Vagina (tissue), 2 donors: ENCODE data around the gene CARS2. TPM values are rescaled to one million over a fixed set of nuclear protein-coding genes. Genes with fewer than 3 reads are reported as not detected.

Source experiments
- DNase-seq, 2 donors: peaks; one replicate each; pipeline ENCODE4 v3.0.0-alpha.2; 2017; ENCODE audit errors: extremely low spot score in 2 of 2
- H3K27ac ChIP-seq: fragments of 200-600 bp; sonication (generic); one replicate; pipeline ENCODE4 v1.5.1; 2019
- H3K27me3 ChIP-seq: fragments of 200-600 bp; sonication (generic); one replicate; pipeline ENCODE4 v1.5.1; 2019
- H3K36me3 ChIP-seq, 2 donors: fragments of 200-600 bp; sonication (generic); one replicate each; pipeline ENCODE4 v1.5.1; 2017 to 2019
- H3K4me1 ChIP-seq: fragments of 200-600 bp; sonication (generic); one replicate; pipeline ENCODE4 v1.5.1; 2019
- H3K4me3 ChIP-seq, 2 donors: fragments of 200-600 bp; sonication (generic); 1 replicate in 1 of 2; 2 replicates in 1 of 2; pipeline ENCODE4 v1.5.1; 2016 to 2019
- H3K9me3 ChIP-seq: fragments of 200-600 bp; sonication (generic); one replicate; pipeline ENCODE4 v1.5.1; 2019
- CTCF ChIP-seq, 3 experiments: fragments of 450-650 bp in 2 of 3; fragments of 200-600 bp in 1 of 3; sonication (generic) in 1 of 3; IDR thresholded peaks; one replicate each; pipeline ENCODE4 v1.5.1; 2017 to 2019; ENCODE audit warnings: antibody characterized with exemption in 3 of 3, mild to moderate bottlenecking in 2 of 3, moderate library complexity in 2 of 3
- POLR2A ChIP-seq, 2 donors: fragments of 450-650 bp; IDR thresholded peaks; one replicate each; pipeline ENCODE4 v1.6.1; 2017; ENCODE audit warnings: antibody characterized with exemption in 2 of 2, mild to moderate bottlenecking in 2 of 2, moderate library complexity in 2 of 2
- POLR2AphosphoS5 ChIP-seq, 2 donors: sonication (generic); formaldehyde crosslinking; IDR thresholded peaks; one replicate each; pipeline ENCODE4 v1.9.0; 2017; ENCODE audit warnings: antibody characterized with exemption in 2 of 2, mild to moderate bottlenecking in 2 of 2, low read depth in 1 of 2; ENCODE audit not compliant: insufficient read depth in 1 of 2
- intact Hi-C: fragments of 100-400 bp; cut with DNase I; formaldehyde crosslinking; loops from one replicate; pipeline ENCODE4 v1.15.1; 2023
- total RNA-seq: library from RNA; depleted of rRNA; stranded (reverse); fragments of >200 nt; gene quantifications from one replicate; pipeline ENCODE4 v1.2.3, GENCODE V29; 2016

Gene CARS2
- total RNA-seq, 1 donor from 2014 or later: 65.1 TPM

- Histone ChIP-seq H3K4me3 (no peak overlapping the region), H3K4me1 (no peaks in the 10 kb centered on the region), H3K27ac (no peak overlapping the region), H3K9me3 (no peaks in the 10 kb centered on the region), H3K27me3 (no peaks in the 10 kb centered on the region), H3K36me3 (peaks cover 0 to 21% of the 10 kb centered on the region in 2 donors)
- intact Hi-C loops: no loop called here
- no peak for DNase-seq
- no peak for TF ChIP-seq POLR2A (IDR thresholded peaks at IDR 0.05)
- no peak for TF ChIP-seq POLR2AphosphoS5 (IDR thresholded peaks at IDR 0.05; ENCODE audit: insufficient read depth in 1 of 2, low read depth in 1 of 2)
- no peak for TF ChIP-seq CTCF (IDR thresholded peaks at IDR 0.05)
Measured at GRCh38 chr13:110653271-110653670, 52.6 kb downstream of the CARS2 start.

DNA sequence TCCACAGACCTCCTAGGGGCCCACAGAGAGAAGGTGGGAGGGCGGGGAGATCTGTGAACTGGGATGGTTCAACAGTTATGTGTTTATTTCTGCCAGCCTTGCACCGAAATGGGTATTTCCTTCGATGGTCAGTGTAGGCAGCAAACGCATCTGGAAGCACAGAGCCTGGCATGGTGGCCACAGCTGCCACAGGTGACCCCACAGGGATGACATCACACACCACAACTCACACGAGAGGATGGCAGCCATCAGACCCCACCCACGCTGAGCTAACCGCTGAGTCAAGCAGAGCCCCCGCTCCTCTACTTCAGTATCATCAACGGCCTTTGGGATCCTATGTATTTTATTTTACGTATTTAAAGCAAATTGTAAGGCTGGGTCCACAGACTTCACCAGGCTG, 53.2 kb downstream of the CARS2 start:
- peaks cover 0 to 21% of the 10 kb centered on the region in 2 donors for H3K36me3 ChIP-seq
- H3K27me3 ChIP-seq: no peaks in the 10 kb centered on the region
- H3K4me3 ChIP-seq: no peak overlapping the region
- intact Hi-C loops: no loop called here
- no peak for DNase-seq
- H3K9me3 ChIP-seq: no peaks in the 10 kb centered on the region
- no peaks in the 10 kb centered on the region for H3K4me1 ChIP-seq
- H3K27ac ChIP-seq: no peak overlapping the region
- TF ChIP-seq POLR2AphosphoS5 (IDR thresholded peaks at IDR 0.05; ENCODE audit: insufficient read depth in 1 of 2, low read depth in 1 of 2): no peak
- no peak for TF ChIP-seq POLR2A (IDR thresholded peaks at IDR 0.05)
- TF ChIP-seq CTCF (IDR thresholded peaks at IDR 0.05): no peak

DNA sequence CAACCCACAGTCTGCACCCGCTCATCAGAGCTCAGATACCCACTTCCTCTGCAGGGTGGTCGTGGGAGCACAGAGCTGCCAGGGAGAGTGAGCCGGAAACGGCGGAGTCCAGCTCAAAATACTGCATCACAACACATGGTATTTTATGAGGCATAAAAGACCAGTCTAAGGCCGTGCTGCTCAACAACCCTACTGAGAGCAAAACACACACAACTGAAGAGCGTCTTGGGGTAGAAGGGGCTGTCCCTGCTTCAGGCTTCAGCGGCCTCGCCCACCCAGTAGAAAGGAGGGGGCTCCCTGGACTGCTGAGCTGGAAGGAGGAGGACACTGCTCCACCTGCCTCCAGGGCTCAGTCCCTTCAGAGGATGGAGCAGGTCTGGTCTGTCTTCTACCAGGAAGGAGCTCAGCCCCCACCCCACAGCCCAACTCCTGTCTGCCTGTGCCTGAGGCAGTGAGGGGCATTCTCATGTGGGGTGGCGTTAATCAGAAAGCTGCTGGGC, 53.6 kb downstream of the CARS2 start:
- TF ChIP-seq POLR2AphosphoS5 (IDR thresholded peaks at IDR 0.05; ENCODE audit: insufficient read depth in 1 of 2, low read depth in 1 of 2): no peak
- TF ChIP-seq POLR2A (IDR thresholded peaks at IDR 0.05): no peak
- TF ChIP-seq CTCF (IDR thresholded peaks at IDR 0.05): no peak
- Histone ChIP-seq H3K4me1 (no peaks in the 10 kb centered on the region), H3K27ac (no peak overlapping the region), H3K4me3 (no peak overlapping the region), H3K27me3 (no peaks in the 10 kb centered on the region), H3K9me3 (no peaks in the 10 kb centered on the region), H3K36me3 (peaks cover 0 to 21% of the 10 kb centered on the region in 2 donors)
- intact Hi-C loops: no loop called here
- no peak for DNase-seq

DNA sequence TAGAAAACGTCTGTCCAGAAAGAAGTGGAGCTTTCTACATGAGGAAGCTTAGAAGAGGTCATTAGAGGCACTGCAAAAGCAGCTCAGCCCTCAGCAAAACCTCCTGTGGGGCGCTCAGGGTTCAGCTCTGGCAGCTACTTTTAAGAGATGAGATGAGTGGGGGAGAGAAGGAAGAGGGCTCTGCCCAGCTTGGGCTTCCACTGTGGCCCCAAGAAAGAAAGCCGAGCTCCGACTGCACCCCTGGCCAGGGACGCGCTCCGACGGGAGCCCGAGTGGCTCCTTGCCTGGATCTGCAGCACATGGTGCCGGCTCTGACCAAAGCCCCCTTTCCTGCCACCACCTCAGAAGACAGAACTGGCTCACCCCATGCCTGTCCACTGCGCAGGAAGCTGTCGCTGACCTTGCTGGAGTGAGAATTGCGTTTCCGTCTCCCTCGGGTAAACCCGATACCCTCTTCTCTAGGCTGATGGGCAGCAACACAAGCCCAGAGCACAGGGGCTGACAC, 54.1 kb downstream of the CARS2 start:
- DNase-seq: no peak
- Histone ChIP-seq H3K9me3 (no peaks in the 10 kb centered on the region), H3K27ac (no peak overlapping the region), H3K4me1 (no peaks in the 10 kb centered on the region), H3K4me3 (no peak overlapping the region), H3K36me3 (peaks cover 0 to 21% of the 10 kb centered on the region in 2 donors), H3K27me3 (no peaks in the 10 kb centered on the region)
- intact Hi-C loops: no loop called here
- no peak for TF ChIP-seq POLR2AphosphoS5 (IDR thresholded peaks at IDR 0.05; ENCODE audit: insufficient read depth in 1 of 2, low read depth in 1 of 2)
- TF ChIP-seq POLR2A (IDR thresholded peaks at IDR 0.05): no peak
- no peak for TF ChIP-seq CTCF (IDR thresholded peaks at IDR 0.05)

DNA sequence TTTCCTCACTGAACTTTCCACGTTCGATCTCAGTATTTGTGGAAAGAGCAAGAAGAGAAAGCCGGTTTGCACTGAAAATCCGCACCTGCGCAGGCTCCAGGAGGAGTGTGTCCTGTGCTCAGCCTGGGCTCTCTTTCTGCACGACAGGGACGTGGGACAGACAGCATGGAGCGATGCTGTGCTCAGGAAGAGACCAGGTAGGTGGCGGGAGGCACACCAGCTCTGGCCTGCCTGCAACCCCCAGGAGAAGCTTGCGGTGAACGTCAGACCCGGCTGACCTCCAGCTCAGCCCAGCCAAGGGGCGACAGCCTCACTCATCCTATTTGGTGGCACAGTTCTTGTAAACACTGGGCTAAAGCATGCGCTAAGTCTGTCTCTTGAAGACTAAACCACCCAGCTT, 54.6 kb downstream of the CARS2 start:
- intact Hi-C loops: no loop called here
- Histone ChIP-seq H3K4me3 (no peak overlapping the region), H3K27ac (no peak overlapping the region), H3K9me3 (no peaks in the 10 kb centered on the region), H3K36me3 (peaks cover 0 to 21% of the 10 kb centered on the region in 2 donors), H3K4me1 (no peaks in the 10 kb centered on the region), H3K27me3 (no peaks in the 10 kb centered on the region)
- no peak for DNase-seq
- TF ChIP-seq POLR2A (IDR thresholded peaks at IDR 0.05): no peak
- no peak for TF ChIP-seq CTCF (IDR thresholded peaks at IDR 0.05)
- no peak for TF ChIP-seq POLR2AphosphoS5 (IDR thresholded peaks at IDR 0.05; ENCODE audit: insufficient read depth in 1 of 2, low read depth in 1 of 2)
